GOT3 (cell line): Measurements from ENCODE around the gene COL28A1.

ENCODE experiments used
- DNase-seq: peaks from one replicate; lab custom pipeline; 2025; ENCODE audit warnings: mixed read lengths; lab: John Stamatoyannopoulos, UW

Gene COL28A1

DNA sequence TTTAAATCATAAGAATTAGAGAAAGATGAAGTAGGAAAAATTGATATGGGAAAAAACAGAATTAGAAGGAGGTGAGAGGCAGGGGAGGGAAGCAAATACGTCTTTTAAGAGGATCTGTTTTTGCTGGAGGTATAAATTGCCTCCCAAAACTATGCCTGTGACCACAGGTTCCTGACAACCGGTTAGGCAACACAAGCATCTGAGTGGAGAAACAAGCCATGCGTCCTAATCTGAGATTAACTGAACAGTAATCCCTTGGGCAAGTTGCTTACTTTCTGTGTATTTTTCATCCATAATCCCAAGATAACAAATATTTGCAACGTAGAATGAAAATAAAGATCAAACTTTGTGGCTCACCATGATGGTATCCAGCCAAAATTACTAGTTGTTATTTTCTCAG lies 204.2 kb downstream of the COL28A1 start:
- DNase-seq, result no peak

- DNase-seq, result no peak
Observed at GRCh38 chr7:7330997-7331396, 204.7 kb downstream of the COL28A1 start.

GRCh38 chr7:7329326-7329725 lies 206.3 kb downstream of the COL28A1 start:
- no peak for DNase-seq

DNA sequence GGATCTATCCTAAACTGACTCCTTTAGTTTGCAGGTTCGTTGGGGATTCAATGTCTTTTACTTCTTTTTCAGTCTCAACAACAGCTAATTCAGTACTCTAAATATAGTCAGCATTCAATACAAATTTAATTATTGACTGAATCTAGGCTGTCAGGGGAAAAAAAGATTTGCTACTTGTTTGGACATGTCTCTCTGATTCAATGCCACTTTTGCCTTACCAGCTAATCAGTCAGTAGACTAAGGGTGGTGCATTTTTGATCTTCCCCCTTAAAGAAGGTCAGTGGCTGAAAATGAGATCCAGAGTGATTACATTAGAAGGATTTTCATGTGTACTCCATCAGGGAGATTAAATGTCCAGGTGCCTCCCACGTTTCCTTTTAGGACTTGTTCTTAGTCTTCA lies 208.2 kb downstream of the COL28A1 start:
- no peak for DNase-seq

DNA sequence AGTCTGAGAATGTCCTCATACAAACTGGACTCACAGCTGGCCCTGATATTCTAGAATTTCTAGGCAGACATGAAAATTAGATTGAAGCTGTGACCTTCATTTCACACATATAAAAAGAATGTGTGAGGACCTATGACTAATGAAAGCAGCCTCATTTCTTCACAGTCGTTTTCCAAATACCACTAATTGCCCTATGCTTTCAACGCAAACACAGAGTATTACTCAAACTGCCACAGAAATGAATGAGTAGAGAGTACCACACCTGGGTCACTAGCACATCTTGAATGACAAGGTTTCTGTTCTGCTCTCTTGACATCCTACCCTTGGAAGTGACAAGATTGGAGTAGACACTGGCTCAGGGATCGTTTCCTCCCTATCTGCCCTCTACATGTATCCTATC lies 211.0 kb downstream of the COL28A1 start:
- no peak for DNase-seq

DNA sequence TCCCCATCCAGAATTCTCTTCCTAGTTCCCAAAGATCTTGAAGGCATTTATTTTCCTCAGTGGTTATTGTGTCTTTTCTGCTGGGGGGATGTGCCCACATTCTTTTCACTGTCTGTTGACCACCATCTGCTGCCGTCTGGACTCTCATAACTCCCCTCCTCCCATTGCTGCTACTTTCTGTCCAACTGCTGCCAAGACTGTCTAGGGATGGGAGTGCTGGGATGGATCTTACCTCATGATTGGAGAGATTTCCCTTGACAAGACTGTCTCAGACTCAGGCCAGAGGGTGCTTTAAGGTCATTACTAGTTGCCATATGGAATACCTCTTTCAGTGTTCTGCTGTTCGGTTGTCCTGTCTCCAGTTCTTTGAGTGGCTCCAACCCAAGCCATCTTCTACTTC lies 211.8 kb downstream of the COL28A1 start:
- no peak for DNase-seq

DNA sequence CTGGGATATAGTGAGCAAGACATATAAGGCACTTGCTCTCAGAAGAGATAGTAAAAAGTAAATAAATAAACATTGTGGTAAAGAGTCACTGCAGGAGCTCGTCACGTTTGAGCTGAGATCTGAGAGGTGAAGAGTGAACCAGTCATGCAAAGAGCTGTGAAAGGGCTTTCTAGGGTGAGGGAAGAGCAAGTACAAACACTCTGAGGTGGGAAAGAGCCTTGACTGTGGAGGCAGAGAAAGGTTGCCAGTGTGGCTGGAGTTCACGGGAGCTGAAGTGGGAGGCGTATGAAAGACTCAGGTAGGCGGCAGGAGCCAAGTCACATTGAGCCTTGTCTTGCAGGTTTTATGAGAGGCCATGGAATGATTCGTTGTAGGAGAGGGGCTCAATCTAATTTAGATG lies 212.3 kb downstream of the COL28A1 start:
- DNase-seq, result no peak

DNA sequence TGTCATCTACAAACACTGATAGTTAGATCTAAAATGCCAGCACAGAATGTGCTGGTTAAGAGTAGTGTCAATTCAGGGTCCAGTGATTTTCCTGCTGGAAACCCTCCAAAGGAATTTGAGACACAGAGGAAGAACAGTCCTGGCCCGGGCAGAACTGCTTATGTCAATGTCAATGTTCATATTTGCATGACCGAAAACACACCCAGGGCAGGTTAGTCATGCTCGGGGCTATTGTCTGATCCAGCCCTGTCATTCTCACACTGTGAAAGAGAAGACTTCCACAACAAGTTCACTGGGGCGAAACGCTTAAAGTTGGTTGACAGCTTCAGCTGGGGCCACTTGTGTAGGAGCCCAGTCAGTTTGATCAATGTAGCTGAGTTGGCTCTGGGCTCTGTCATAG lies 214.0 kb downstream of the COL28A1 start:
- DNase-seq, result no peak

DNA sequence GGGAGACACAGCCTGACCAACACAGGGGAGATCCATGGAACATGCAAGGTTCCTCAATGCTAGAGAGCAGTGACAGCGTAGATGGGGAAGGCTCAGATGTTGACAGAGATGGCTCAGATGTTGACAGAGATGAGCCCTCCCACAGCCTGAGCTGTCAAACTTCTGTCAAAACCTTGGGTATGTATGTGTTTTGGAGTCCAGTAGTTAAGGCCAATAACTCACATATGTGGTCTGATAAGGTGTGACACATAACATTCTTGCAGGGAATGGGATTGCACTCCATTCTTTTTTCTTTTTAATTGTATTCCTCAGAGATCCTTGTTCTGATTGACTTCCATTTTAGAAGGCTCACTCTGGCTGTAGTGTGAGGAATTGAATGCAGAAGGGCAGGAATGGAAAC lies 217.1 kb downstream of the COL28A1 start:
- no peak for DNase-seq

GRCh38 chr7:7317850-7318249 lies 217.8 kb downstream of the COL28A1 start:
- DNase-seq, result no peak

- DNase-seq, result no peak
Observed at GRCh38 chr7:7315851-7316250, 219.8 kb downstream of the COL28A1 start.

GRCh38 chr7:7312323-7312722 lies 223.3 kb downstream of the COL28A1 start:
- no peak for DNase-seq

- DNase-seq, result no peak
Observed at GRCh38 chr7:7311001-7311400, 224.7 kb downstream of the COL28A1 start.

- no peak for DNase-seq
Observed at GRCh38 chr7:7309203-7309602, 226.5 kb downstream of the COL28A1 start.
